RWPE2 (cell line): Measurements from ENCODE around the gene CBFA2T2.

Experiments used
- ATAC-seq: fragments of 200-7000 bp; cut with Tn5 transposase; 3 replicates; pipeline ENCODE4 v1.9.1; 2021; ENCODE audit warnings: low read depth
- DNase-seq: peaks from one replicate; pipeline ENCODE4 v3.0.0-alpha.2; 2020; ENCODE audit warnings: low spot score
- H3K27ac ChIP-seq: fragments of 450-650 bp; 2 replicates; pipeline ENCODE4 v1.5.1; 2017; ENCODE audit warnings: mild to moderate bottlenecking; ENCODE audit not compliant: poor library complexity, severe bottlenecking
- H3K27me3 ChIP-seq: fragments of 250-450 bp; sonication (Bioruptor Pico); 2 replicates; pipeline ENCODE4 v1.5.1; 2021; ENCODE audit warnings: mild to moderate bottlenecking, moderate library complexity; ENCODE audit not compliant: insufficient read depth, poor library complexity, severe bottlenecking
- H3K36me3 ChIP-seq: fragments of 250-450 bp; sonication (Bioruptor Pico); 2 replicates; pipeline ENCODE4 v1.5.1; 2020; ENCODE audit warnings: low read depth, mild to moderate bottlenecking, moderate library complexity
- H3K4me1 ChIP-seq: fragments of 250-450 bp; sonication (Bioruptor Pico); 2 replicates; pipeline ENCODE4 v1.5.1; 2021; ENCODE audit warnings: mild to moderate bottlenecking, moderate library complexity; ENCODE audit not compliant: insufficient read depth, poor library complexity, severe bottlenecking
- H3K4me3 ChIP-seq: fragments of 250-450 bp; sonication (Bioruptor Pico); 2 replicates; pipeline ENCODE4 v1.5.1; 2021; ENCODE audit warnings: mild to moderate bottlenecking, moderate library complexity; ENCODE audit not compliant: severe bottlenecking
- H3K9me3 ChIP-seq: fragments of 250-450 bp; sonication (Bioruptor Pico); 2 replicates; pipeline ENCODE4 v1.5.1; 2021; ENCODE audit warnings: mild to moderate bottlenecking, moderate library complexity; ENCODE audit not compliant: severe bottlenecking
- CTCF ChIP-seq: fragments of 450-650 bp; IDR thresholded peaks from one replicate; pipeline ENCODE4 v1.5.1; 2017; ENCODE audit warnings: mild to moderate bottlenecking, moderate library complexity; ENCODE audit not compliant: poor library complexity, severe bottlenecking

Gene CBFA2T2

DNA sequence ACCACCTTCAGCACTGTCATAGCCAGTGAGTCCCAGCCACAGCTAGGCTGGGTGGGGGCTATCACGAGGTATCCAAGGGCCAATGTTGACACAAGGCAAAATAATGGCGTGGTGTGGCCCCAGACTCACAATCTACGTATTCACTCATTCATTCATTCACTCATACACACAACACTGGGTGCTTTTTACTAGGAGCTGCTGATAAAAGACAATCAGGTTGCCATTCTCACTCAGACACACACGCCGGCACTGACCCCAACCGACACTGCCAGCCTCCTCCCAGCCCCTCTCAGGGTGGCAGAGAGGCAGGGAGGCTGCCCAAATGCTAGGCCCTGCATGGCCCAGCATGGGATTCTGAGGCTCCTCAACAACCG, 170.8 kb downstream of the CBFA2T2 start:
- Histone ChIP-seq H3K27me3 (no peaks in the 10 kb centered on the region), H3K27ac (no peak overlapping the region), H3K9me3 (no peaks in the 10 kb centered on the region), H3K4me3 (no peak overlapping the region), H3K4me1 (no peaks in the 10 kb centered on the region), H3K36me3 (no peaks in the 10 kb centered on the region)
- no peak for TF ChIP-seq CTCF
- DNase-seq (no peak), ATAC-seq (no peak)

DNA sequence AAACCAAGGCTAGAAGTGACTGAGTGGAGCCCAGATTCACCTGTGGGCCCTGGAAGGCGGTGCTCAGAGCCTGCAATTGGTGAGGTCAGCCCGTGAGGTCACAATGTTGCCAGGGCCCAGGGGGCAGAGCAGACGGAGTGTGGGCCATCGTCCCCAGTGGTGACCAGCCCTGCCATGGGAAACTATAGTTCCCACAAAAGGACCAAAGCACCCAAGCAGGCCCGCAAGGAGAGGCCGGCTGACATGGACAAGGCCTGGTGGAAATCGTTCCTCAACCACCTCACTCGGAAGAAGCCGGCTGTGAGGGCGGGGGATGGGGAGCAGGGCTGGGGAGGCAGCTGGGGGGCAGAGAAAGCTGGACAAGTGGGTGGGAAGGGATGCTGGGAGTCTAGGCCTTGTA, 172.3 kb downstream of the CBFA2T2 start, which contains the start of gene C20orf144:
Gene C20orf144, plus strand, starts transcription at position 156 of the 400 bp plus-strand sequence. Its CDS starts 19 bp downstream, at position 175.
- no peaks in the 10 kb centered on the region for H3K36me3 ChIP-seq
- H3K9me3 ChIP-seq, result no peaks in the 10 kb centered on the region
- peak within 1 kb of the TSS; percentile 59 for H3K27ac ChIP-seq
- H3K4me1 ChIP-seq, result no peaks in the 10 kb centered on the region
- H3K4me3 ChIP-seq, result peak within 1 kb of the TSS; percentile 67
- no peak for TF ChIP-seq CTCF
- ATAC-seq, result no peak
- DNase-seq, result peak; percentile 79
- H3K27me3 ChIP-seq, result no peaks in the 10 kb centered on the region

DNA sequence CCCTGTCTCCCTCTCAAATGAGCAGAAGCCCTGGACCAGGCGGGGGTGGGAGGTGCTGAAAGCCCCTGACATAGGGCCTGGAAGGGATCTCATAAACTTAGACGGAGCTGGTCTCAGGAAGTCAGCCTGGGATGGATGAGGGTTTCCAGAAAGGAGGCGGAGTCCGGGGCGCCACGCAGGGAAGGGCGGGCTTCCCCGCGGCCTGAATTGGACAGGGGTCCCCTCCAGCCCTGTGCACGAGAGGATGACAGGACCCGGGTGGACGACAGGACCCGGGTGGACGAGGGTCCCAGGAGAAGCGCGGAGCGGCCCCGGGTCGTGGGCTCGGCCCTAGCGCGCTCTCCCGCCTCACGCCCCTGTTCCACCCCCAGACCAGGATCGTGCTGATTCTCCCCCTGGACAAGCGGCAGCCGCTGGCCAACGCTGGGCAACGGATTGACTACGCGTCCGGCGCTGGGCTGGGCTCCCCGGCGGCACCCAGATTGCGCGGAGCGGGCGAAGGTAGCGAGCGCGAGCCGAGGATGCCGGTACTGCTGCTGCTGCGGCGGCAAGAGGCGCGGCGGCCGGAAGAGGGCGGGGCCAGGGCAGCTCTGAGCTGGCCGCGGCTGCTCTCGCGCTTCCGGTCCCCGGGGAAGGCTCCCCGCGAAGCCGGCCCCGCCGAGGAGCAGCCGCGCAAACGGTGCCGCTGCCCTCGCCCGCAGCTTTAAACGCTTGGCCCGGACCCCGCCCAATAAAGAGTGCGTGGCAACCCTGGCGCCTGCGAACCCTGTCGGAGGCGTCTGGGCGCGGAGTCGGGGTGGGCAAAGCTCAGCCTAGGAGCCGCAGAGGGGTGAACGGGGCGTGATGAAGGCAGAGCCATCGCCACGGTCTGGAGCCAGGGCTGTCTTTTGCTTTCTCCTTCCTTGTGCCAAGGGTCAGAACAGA, 173.5 kb downstream of the CBFA2T2 start:
- ATAC-seq (peak; percentile 59), DNase-seq (peak; percentile 95)
- H3K9me3 ChIP-seq, result no peaks in the 10 kb centered on the region
- no peak for TF ChIP-seq CTCF
- H3K27me3 ChIP-seq, result no peaks in the 10 kb centered on the region
- H3K27ac ChIP-seq, result peak overlapping the region; percentile 59
- peaks cover 3% of the 10 kb centered on the region for H3K4me1 ChIP-seq
- peaks cover 2% of the 10 kb centered on the region for H3K36me3 ChIP-seq
- peak overlapping the region; percentile 67 for H3K4me3 ChIP-seq

DNA sequence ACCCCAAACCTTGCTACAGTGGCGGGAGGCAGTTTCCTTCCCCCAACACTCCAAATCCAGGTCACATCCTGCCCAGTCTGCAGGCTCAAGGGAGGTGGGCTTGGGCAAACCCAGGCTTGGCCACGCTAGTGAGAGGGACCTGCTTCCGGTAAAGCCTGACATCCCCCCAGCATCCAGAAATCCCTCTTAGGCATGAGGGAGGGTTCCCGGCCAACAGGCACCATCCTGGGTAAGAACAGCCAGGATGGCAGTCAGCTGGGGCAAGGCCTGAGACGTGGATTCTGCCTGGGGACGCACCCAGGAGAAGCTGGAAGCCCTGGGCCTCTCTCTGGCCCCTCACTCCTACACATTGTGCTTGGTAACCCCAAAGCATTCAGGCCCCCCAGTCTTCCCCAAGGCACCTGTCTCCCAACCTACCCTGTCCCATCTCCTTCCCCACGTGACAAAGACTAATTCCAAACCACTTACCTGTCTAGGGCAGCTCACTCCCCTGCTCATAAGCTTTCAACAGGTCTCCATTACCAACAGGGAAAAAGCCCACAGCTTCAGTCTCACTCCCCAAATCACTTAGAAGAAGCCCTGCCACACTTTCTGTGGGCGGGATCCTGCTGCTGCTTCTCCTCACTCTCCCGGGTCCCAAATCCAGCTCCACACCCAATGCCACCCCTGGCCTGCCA, 174.3 kb downstream of the CBFA2T2 start:
- ATAC-seq (no peak), DNase-seq (no peak)
- H3K36me3 ChIP-seq, result peaks cover 9% of the 10 kb centered on the region
- peaks cover 3% of the 10 kb centered on the region for H3K4me1 ChIP-seq
- peak overlapping the region; percentile 67 for H3K4me3 ChIP-seq
- TF ChIP-seq CTCF, result no peak
- no peaks in the 10 kb centered on the region for H3K9me3 ChIP-seq
- peak overlapping the region; percentile 59 for H3K27ac ChIP-seq
- no peaks in the 10 kb centered on the region for H3K27me3 ChIP-seq

DNA sequence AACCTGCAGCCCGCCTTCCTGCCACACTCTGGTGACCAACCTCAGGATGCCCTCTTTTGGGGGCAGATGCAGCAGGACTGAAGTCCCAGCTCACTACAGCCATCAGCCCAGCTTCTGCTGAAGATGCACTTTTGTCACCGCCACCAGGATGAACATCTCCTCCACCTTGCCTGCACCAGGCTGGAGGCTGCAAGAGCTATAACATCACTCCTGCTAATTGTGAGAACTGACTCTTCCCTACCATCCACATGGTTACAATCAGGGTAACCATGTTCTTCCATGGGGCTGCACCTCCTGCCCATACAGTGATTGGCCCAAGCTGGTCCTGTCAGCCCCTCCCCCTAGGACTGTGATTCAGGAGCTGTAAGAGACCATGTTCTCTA, 174.9 kb downstream of the CBFA2T2 start:
- H3K36me3 ChIP-seq, result peaks cover 9% of the 10 kb centered on the region
- no peaks in the 10 kb centered on the region for H3K9me3 ChIP-seq
- H3K4me1 ChIP-seq, result peaks cover 3% of the 10 kb centered on the region
- TF ChIP-seq CTCF, result no peak
- DNase-seq (peak; percentile 82), ATAC-seq (no peak)
- no peak overlapping the region for H3K4me3 ChIP-seq
- H3K27ac ChIP-seq, result no peak overlapping the region
- no peaks in the 10 kb centered on the region for H3K27me3 ChIP-seq
